GM12878 (cell line): ENCODE data around the gene SCN7A.

Experiments used
- EGR1 ChIP-seq, 2 experiments: IDR thresholded peaks; 1 replicate in 1 of 2; 2 replicates in 1 of 2; pipeline ENCODE4 v1.6.1; 2011 to 2012; ENCODE audit warnings: low read depth in 2 of 2, low read length in 2 of 2, borderline replicate concordance in 1 of 2, mild to moderate bottlenecking in 1 of 2, moderate library complexity in 1 of 2
- EZH2 ChIP-seq: IDR thresholded peaks from 2 replicates; pipeline ENCODE4 v1.6.1; 2012; ENCODE audit warnings: low read depth, mild to moderate bottlenecking, control low read depth, inconsistent platforms, low read length, borderline replicate concordance; ENCODE audit not compliant: control insufficient read depth
- FOXM1 ChIP-seq: IDR thresholded peaks from 2 replicates; pipeline ENCODE4 v1.6.1; 2012; ENCODE audit warnings: low read depth, mild to moderate bottlenecking, inconsistent platforms, low read length, moderate library complexity
- NFIC ChIP-seq: IDR thresholded peaks from 2 replicates; pipeline ENCODE4 v1.6.1; 2012; ENCODE audit warnings: low read depth, mild to moderate bottlenecking, inconsistent platforms, low read length, moderate library complexity
- PAX8 ChIP-seq: fragments of 450-650 bp; IDR thresholded peaks from 2 replicates; pipeline ENCODE4 v1.6.1; 2017; ENCODE audit warnings: mild to moderate bottlenecking, moderate library complexity
- ZBTB33 ChIP-seq: fragments of 450-650 bp; IDR thresholded peaks from 2 replicates; pipeline ENCODE4 v1.6.1; 2017; ENCODE audit warnings: mild to moderate bottlenecking

- TF ChIP-seq EZH2 (no peak), ZBTB33 (no peak), NFIC (no peak), FOXM1 (no peak), PAX8 (no peak), EGR1 (IDR thresholded peaks at IDR 0.05; ENCODE audit: borderline replicate concordance in 1 of 2, low read depth in 2 of 2, low read length in 2 of 2) (no peak)
Observed at GRCh38 chr2:166440313-166440712, 53.7 kb downstream of the SCN7A start.
